Measurements from ENCODE around the gene ZNF160.

The ZNF160 gene

DNA sequence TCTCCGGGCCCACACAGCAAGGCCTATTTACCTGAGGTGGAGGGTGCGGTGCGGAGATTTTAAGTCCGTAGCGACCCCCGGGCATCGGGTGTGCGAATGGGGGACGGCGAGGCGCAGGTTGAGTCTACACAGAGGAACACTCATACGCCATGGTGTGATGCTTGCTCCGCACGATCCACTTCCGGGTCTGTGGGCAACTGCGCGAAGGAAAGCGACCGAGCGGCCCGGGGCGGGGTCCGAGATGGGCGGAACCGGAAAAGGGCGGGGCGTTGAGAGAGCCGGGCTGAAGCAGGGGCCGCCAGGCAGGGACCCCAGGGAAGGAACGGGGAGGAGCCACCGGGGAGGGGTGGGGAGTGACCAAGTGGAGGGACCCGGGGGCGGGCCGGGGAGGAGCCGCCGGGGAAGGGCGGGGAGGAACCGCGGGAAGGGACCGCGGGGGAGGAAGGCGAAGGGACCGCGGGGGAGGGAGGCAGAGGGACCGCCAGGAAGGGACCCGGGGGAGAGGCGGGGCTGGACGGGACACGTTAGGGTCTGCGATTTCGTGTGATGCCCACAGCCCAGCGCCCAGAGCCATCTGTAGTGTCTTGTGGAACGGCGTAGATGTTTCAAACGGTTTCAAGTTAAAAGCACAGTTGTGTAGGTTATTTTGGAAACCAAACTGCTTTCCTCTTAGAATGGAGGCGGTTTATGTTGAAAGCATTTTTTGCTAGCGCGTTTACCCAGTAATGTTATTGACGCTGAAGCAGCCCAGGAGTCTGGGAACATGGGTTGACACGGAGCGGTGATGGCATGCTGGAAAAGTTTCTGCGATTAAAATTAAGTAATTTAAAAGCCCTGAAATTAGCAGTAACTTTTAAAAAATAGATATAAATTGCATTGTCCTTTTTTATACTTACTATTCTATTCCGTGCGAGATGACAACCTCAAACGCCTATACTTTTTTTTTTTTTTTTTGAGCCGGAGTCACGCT lies at the start of gene ZNF160:
Gene ZNF160, minus strand, starts transcription at position 189 of the 970 bp plus-strand sequence. CDS start 17,146 bp downstream, outside the sequence.
- TF ChIP-seq BHLHE40 (IDR thresholded peaks at IDR 0.05; ENCODE audit: borderline replicate concordance), result no peak
- TF ChIP-seq ELF4 (IDR thresholded peaks at IDR 0.05), result peak; percentile 55
- CTCF ChIA-PET, result no interaction called here
- POLR2A ChIA-PET, result no interaction called here
- DNase-seq (ENCODE audit: extremely low spot score), result peak; percentile 75

DNA sequence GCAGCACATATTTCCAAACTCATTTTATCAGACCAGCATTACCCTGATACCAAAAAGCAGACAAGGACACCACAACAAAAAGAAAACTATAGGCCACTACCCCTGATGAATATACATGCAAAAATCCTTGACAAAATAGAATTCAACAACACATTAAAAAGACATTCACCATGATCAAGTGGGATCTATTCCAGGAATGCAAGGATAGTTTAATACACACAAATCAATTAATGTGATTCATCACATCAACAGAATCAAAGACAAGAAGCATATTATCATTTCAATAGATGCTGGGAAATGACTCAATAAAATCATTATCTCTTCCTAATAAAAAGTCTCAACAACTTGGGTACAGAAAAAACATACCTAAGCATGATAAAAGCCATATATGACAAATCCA lies 44.4 kb upstream of the ZNF160 start:
- no peak for DNase-seq (ENCODE audit: extremely low spot score)
- ChIA-PET CTCF (no interaction called here), POLR2A (no interaction called here)
- TF ChIP-seq ZNF384 (IDR thresholded peaks at IDR 0.05) (no peak), FOXA1 (IDR thresholded peaks at IDR 0.05) (no peak), NFRKB (IDR thresholded peaks at IDR 0.05) (no peak), HDGF (IDR thresholded peaks at IDR 0.05; ENCODE audit: borderline replicate concordance) (no peak), FOXK2 (IDR thresholded peaks at IDR 0.05) (no peak), SP1 (IDR thresholded peaks at IDR 0.05) (no peak), ARNT (IDR thresholded peaks at IDR 0.05) (no peak), LEF1 (IDR thresholded peaks at IDR 0.05; ENCODE audit: borderline replicate concordance) (no peak), CTBP1 (IDR thresholded peaks at IDR 0.05; ENCODE audit: borderline replicate concordance) (no peak), ELF4 (IDR thresholded peaks at IDR 0.05) (no peak), FOXM1 (IDR thresholded peaks at IDR 0.05; ENCODE audit: borderline replicate concordance) (no peak), L3MBTL2 (conservative IDR thresholded peaks at IDR 0.05) (no peak), TARDBP (IDR thresholded peaks at IDR 0.05) (no peak), SUZ12 (IDR thresholded peaks at IDR 0.05) (no peak)
- TF ChIP-seq, protein P1, sequence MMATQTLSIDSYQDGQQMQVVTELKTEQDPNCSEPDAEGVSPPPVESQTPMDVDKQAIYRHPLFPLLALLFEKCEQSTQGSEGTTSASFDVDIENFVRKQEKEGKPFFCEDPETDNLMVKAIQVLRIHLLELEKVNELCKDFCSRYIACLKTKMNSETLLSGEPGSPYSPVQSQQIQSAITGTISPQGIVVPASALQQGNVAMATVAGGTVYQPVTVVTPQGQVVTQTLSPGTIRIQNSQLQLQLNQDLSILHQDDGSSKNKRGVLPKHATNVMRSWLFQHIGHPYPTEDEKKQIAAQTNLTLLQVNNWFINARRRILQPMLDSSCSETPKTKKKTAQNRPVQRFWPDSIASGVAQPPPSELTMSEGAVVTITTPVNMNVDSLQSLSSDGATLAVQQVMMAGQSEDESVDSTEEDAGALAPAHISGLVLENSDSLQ (IDR thresholded peaks at IDR 0.05), result no peak

DNA sequence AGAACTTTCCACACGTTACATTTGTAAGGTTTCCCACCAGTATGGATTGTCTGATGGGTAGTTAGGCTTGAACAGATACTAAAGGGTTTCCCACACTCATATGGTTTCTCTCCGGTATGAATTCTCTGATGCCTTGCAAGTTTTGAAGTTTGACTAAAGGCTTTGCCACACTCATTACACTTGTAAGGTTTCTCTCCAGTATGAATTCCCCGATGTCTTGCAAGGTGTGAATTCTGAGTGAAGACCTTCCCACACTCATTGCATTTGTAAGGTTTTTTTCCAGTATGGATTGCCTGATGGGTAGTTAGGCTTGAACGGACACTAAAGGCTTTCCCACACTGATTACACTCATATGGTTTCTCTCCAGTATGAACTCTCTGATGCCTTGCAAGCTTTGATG lies 37.1 kb upstream of the ZNF160 start:
- CTCF ChIA-PET, result no interaction called here
- DNase-seq (ENCODE audit: extremely low spot score), result no peak
- POLR2A ChIA-PET, result no interaction called here
- TF ChIP-seq BHLHE40 (IDR thresholded peaks at IDR 0.05; ENCODE audit: borderline replicate concordance), result no peak
- no peak for TF ChIP-seq SUZ12 (IDR thresholded peaks at IDR 0.05)
- TF ChIP-seq ARNT (IDR thresholded peaks at IDR 0.05), result no peak
- no peak for TF ChIP-seq SP1 (IDR thresholded peaks at IDR 0.05)
- TF ChIP-seq LEF1 (IDR thresholded peaks at IDR 0.05; ENCODE audit: borderline replicate concordance), result no peak
- TF ChIP-seq TARDBP (IDR thresholded peaks at IDR 0.05), result no peak
- TF ChIP-seq HDGF (IDR thresholded peaks at IDR 0.05; ENCODE audit: borderline replicate concordance), result no peak
- no peak for TF ChIP-seq FOXA1 (IDR thresholded peaks at IDR 0.05)
- no peak for TF ChIP-seq L3MBTL2 (conservative IDR thresholded peaks at IDR 0.05)
- no peak for TF ChIP-seq NFRKB (IDR thresholded peaks at IDR 0.05)
- no peak for TF ChIP-seq FOXK2 (IDR thresholded peaks at IDR 0.05)
- no peak for TF ChIP-seq CTBP1 (IDR thresholded peaks at IDR 0.05; ENCODE audit: borderline replicate concordance)
- no peak for TF ChIP-seq ELF4 (IDR thresholded peaks at IDR 0.05)
- no peak for TF ChIP-seq FOXM1 (IDR thresholded peaks at IDR 0.05; ENCODE audit: borderline replicate concordance)
- no peak for TF ChIP-seq ZNF384 (IDR thresholded peaks at IDR 0.05)

DNA sequence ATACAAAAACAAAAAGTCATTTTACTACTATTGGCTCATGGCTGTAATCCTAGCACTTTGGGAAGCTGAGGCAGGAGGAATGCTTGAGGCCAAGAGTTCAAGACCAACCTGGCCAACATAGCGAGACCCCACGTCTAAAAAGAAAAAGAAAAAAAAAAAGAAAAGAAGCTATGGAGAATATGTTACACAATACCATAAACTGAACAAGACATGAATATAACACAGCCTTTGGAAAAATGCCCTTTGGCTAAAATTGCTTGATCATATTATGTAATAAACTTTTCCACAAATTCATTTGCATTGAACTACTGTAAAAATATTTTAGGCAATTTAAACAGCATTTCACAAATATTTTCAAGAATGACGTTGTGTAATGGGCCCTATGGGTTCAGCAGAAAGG lies 33.2 kb upstream of the ZNF160 start:
- no peak for DNase-seq (ENCODE audit: extremely low spot score)
- ChIA-PET CTCF (no interaction called here), POLR2A (no interaction called here)
- no peak for TF ChIP-seq TARDBP (IDR thresholded peaks at IDR 0.05)
- TF ChIP-seq, protein P1 (IDR thresholded peaks at IDR 0.05), result no peak
- TF ChIP-seq FOXM1 (IDR thresholded peaks at IDR 0.05; ENCODE audit: borderline replicate concordance), result no peak
- no peak for TF ChIP-seq FOXA1 (IDR thresholded peaks at IDR 0.05)
- TF ChIP-seq BHLHE40 (IDR thresholded peaks at IDR 0.05; ENCODE audit: borderline replicate concordance), result no peak
- no peak for TF ChIP-seq ELF4 (IDR thresholded peaks at IDR 0.05)
- TF ChIP-seq LEF1 (IDR thresholded peaks at IDR 0.05; ENCODE audit: borderline replicate concordance), result no peak
- no peak for TF ChIP-seq SP1 (IDR thresholded peaks at IDR 0.05)
- TF ChIP-seq ZNF384 (IDR thresholded peaks at IDR 0.05), result no peak

DNA sequence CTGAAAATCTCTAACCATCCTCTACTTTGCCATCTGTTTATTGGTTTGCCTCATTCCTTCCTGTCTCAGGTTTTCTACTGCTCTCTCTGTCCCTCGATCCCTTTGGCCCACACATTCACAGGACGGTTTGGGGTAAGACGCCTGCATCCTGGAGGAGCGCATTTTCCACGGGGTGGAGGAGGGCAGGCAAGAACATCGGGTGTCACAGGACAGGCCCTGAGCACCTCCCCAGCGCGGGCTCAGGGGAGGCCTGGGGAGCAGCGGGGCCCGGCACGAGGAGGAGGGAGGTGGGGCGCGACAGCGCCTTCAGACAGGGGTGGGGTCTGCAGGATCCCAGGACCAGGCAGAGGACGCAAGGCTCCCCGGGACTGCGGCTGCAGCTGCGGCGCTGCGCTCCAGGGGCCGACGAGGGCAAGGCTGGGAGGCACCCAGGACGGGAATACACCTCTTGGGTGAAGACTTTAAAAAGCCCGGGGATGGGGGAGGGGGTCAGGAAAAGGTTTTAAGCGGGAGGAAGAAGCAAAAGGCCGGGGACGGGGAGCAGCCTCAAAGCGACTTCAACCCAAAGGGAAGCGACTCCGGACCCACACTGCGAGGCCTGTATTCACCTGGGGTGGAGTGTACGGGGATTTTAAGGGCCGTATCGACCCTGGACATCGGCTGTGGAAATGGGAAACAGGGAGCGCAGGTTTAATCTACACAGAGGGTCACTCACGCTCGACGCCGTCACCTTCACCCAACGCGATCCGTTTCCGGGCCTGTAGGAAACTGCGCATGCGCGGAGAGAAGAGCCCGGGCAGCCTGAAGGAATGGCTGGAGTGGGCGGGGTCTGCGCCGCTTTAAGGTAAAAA lies 29.1 kb upstream of the ZNF160 start, which contains the start of gene ZNF415:
Gene ZNF415, minus strand, starts transcription at position 770 of the 851 bp plus-strand sequence. CDS start 10,234 bp downstream, outside the sequence.
- TF ChIP-seq FOXA1 (IDR thresholded peaks at IDR 0.05) (no peak), ARNT (IDR thresholded peaks at IDR 0.05) (no peak), FOXM1 (IDR thresholded peaks at IDR 0.05; ENCODE audit: borderline replicate concordance) (no peak), FOXK2 (IDR thresholded peaks at IDR 0.05) (no peak), L3MBTL2 (conservative IDR thresholded peaks at IDR 0.05) (no peak), ZNF384 (IDR thresholded peaks at IDR 0.05) (no peak), CTBP1 (IDR thresholded peaks at IDR 0.05; ENCODE audit: borderline replicate concordance) (no peak), LEF1 (IDR thresholded peaks at IDR 0.05; ENCODE audit: borderline replicate concordance) (no peak), SUZ12 (IDR thresholded peaks at IDR 0.05) (no peak), TARDBP (IDR thresholded peaks at IDR 0.05) (no peak)
- ChIA-PET POLR2A (no interaction called here), CTCF (no interaction called here)
- no peak for DNase-seq (ENCODE audit: extremely low spot score)

DNA sequence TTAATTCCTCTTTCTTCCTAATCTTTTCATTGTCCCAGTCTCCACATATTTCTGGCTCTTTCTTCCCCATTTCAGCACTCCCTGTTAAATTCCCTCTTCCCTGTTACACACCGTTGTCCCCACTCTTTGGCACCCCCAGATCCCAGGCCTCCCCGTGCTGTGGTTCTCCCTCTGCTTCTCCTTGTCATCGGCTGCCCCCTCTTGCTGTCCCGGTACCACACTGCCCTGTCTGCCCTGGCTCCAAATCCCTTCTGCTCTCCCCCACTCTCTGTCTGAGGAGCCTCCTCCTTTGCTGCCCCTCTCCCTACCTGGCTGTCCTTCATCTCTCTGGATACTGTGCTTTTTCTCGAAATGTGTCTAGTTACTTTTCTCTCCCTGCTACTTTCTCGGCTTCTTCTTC lies 28.5 kb upstream of the ZNF160 start:
- TF ChIP-seq NFRKB (IDR thresholded peaks at IDR 0.05), result no peak
- no peak for TF ChIP-seq HDGF (IDR thresholded peaks at IDR 0.05; ENCODE audit: borderline replicate concordance)
- no peak for TF ChIP-seq CTBP1 (IDR thresholded peaks at IDR 0.05; ENCODE audit: borderline replicate concordance)
- no peak for TF ChIP-seq LEF1 (IDR thresholded peaks at IDR 0.05; ENCODE audit: borderline replicate concordance)
- TF ChIP-seq SUZ12 (IDR thresholded peaks at IDR 0.05), result no peak
- TF ChIP-seq FOXM1 (IDR thresholded peaks at IDR 0.05; ENCODE audit: borderline replicate concordance), result no peak
- TF ChIP-seq SP1 (IDR thresholded peaks at IDR 0.05), result no peak
- TF ChIP-seq ARNT (IDR thresholded peaks at IDR 0.05), result no peak
- TF ChIP-seq BHLHE40 (IDR thresholded peaks at IDR 0.05; ENCODE audit: borderline replicate concordance), result no peak
- no peak for TF ChIP-seq L3MBTL2 (conservative IDR thresholded peaks at IDR 0.05)
- no peak for TF ChIP-seq FOXA1 (IDR thresholded peaks at IDR 0.05)
- TF ChIP-seq ZNF384 (IDR thresholded peaks at IDR 0.05), result no peak
- no peak for TF ChIP-seq FOXK2 (IDR thresholded peaks at IDR 0.05)
- TF ChIP-seq ELF4 (IDR thresholded peaks at IDR 0.05), result no peak
- no peak for TF ChIP-seq TARDBP (IDR thresholded peaks at IDR 0.05)
- TF ChIP-seq, protein P1 (IDR thresholded peaks at IDR 0.05), result no peak
- ChIA-PET POLR2A (no interaction called here), CTCF (no interaction called here)
- no peak for DNase-seq (ENCODE audit: extremely low spot score)

Data from HEK293T (cell line).